CD4-positive, CD25-positive, alpha-beta regulatory T cell (primary cell): Measurements from ENCODE around the gene PDK1. TPM values are rescaled to one million over a fixed set of nuclear protein-coding genes. Genes with fewer than 3 reads are reported as not detected.

Source experiments
- ATAC-seq, 2 donors: fragments of 150-1000 bp; cut with Tn5 transposase; one replicate each; pipeline ENCODE4 v1.10.0; 2021; ENCODE audit warnings: low read depth in 2 of 2, moderate number of reproducible peaks in 2 of 2, moderate library complexity in 1 of 2
- DNase-seq, 3 donors: peaks; one replicate each; pipeline versions ENCODE4 v3.0.0 to v3.0.0-alpha.2; 2012 to 2022; ENCODE audit warnings: mixed read lengths in 1 of 3
- H3K27ac ChIP-seq: one replicate; pipeline ENCODE4 v1.7.0; 2013; ENCODE audit warnings: mild to moderate bottlenecking, low read length; ENCODE audit not compliant: insufficient read depth, poor library complexity, severe bottlenecking
- H3K27me3 ChIP-seq: one replicate; pipeline ENCODE4 v1.7.0; 2013; ENCODE audit warnings: low read length; ENCODE audit not compliant: control insufficient read depth, insufficient read depth
- H3K36me3 ChIP-seq: one replicate; pipeline ENCODE4 v1.7.0; 2013; ENCODE audit warnings: mild to moderate bottlenecking, low read length, moderate library complexity; ENCODE audit not compliant: control insufficient read depth, insufficient read depth
- H3K4me1 ChIP-seq: 2 replicates; pipeline ENCODE4 v1.7.0; 2013; ENCODE audit warnings: mild to moderate bottlenecking, low read length; ENCODE audit not compliant: insufficient read depth, control insufficient read depth, poor library complexity, severe bottlenecking
- H3K4me3 ChIP-seq: one replicate; pipeline ENCODE4 v1.7.0; 2013; ENCODE audit warnings: low read depth, mild to moderate bottlenecking, low read length, moderate library complexity
- H3K9me3 ChIP-seq, 2 experiments: 1 replicate in 1 of 2; 2 replicates in 1 of 2; pipeline ENCODE4 v1.7.0; 2013; ENCODE audit warnings: low read length in 2 of 2, mild to moderate bottlenecking in 1 of 2, moderate library complexity in 1 of 2; ENCODE audit not compliant: control insufficient read depth in 2 of 2
- H3K27ac Mint-ChIP-seq, 3 donors: one replicate each; pipeline ENCODE4 v1.8.0; 2020 to 2022; ENCODE audit warnings: mild to moderate bottlenecking in 3 of 3, mixed read lengths in 3 of 3, moderate library complexity in 2 of 3
- H3K27me3 Mint-ChIP-seq: one replicate; pipeline ENCODE4 v1.8.0; 2022; ENCODE audit warnings: mild to moderate bottlenecking, mixed read lengths
- H3K36me3 Mint-ChIP-seq: one replicate; pipeline ENCODE4 v1.8.0; 2020; ENCODE audit warnings: mixed read lengths
- H3K4me1 Mint-ChIP-seq, 4 donors: one replicate each; pipeline ENCODE4 v1.8.0; 2020 to 2022; ENCODE audit warnings: mixed read lengths in 4 of 4, mild to moderate bottlenecking in 1 of 4
- H3K4me3 Mint-ChIP-seq, 4 donors: one replicate each; pipeline ENCODE4 v1.8.0; 2020 to 2022; ENCODE audit warnings: mild to moderate bottlenecking in 4 of 4, mixed read lengths in 4 of 4, moderate library complexity in 3 of 4
- H3K9me3 Mint-ChIP-seq, 7 donors: one replicate each; pipeline ENCODE4 v1.8.0; 2020 to 2022; ENCODE audit warnings: mixed read lengths in 7 of 7, mild to moderate bottlenecking in 3 of 7, moderate library complexity in 2 of 7
- polyA plus RNA-seq, 4 donors: library from polyadenylated mRNA; unstranded; fragments of 300-500 nt; fragmentation: Illumina TruSeq; gene quantifications; one replicate each; pipeline ENCODE4 v1.2.3, GENCODE V29; 2021
- total RNA-seq: library from RNA; stranded (reverse); gene quantifications from one replicate; pipeline ENCODE4 v1.2.3, GENCODE V29; 2022

Gene PDK1
- total and polyA plus RNA-seq, 5 donors from 2014 or later = 41.0 to 58.5 (median 53.0) TPM

DNA sequence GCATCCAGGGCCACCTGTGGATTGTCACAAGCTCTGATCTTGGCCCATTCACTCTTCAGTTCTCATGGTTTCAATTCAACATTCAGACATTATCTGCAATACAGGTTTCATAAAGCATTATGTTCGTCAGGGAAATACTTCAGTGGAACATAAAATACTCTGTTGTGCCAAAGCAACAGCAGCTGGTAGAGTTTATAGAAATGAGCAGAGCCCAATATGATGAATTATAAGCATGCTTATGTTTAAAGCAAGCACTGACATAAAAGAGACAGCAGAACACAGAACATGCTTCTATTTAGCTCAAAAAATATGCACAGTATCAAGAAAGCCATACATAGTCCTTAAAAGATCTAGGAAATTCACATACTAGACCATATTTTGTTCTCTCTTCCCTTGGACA is 71.3 kb downstream of the PDK1 start:
- H3K4me1 Mint-ChIP-seq = peaks cover 0 to 12% (median 0%) of the 10 kb centered on the region in 4 donors
- DNase-seq = no peak
- peaks cover 20% of the 10 kb centered on the region for H3K36me3 ChIP-seq
- H3K27me3 Mint-ChIP-seq = no peaks in the 10 kb centered on the region
- no peaks in the 10 kb centered on the region for H3K27me3 ChIP-seq
- H3K27ac ChIP-seq = no peak overlapping the region
- H3K4me1 ChIP-seq = no peaks in the 10 kb centered on the region
- H3K9me3 ChIP-seq = no peaks in the 10 kb centered on the region
- H3K4me3 ChIP-seq = no peak overlapping the region
- peaks cover 0 to 8% (median 0%) of the 10 kb centered on the region in 7 donors for H3K9me3 Mint-ChIP-seq
- ATAC-seq = no peak
- H3K36me3 Mint-ChIP-seq = peaks cover 63% of the 10 kb centered on the region
- no peak overlapping the region for H3K4me3 Mint-ChIP-seq
- no peak overlapping the region for H3K27ac Mint-ChIP-seq

DNA sequence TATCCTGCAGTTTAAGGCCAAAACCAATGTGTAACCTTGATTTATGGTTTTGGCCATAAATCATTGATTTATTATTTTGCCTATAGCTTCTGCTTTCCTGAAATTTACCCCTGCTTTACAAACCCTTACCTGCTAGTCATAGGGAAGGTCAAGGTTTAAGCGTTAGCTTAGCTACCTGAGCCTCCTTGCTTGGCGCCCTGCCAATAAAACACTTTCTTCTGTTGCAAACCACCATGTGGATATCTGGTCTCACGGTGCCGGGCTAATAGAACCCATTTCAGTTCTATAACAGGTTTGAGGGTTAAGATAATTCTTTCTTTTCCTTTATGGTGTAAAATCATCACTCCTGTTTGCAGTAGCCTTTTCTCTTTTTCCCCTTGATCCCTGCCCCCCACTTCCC is 72.2 kb downstream of the PDK1 start:
- H3K36me3 Mint-ChIP-seq = peaks cover 63% of the 10 kb centered on the region
- no peak overlapping the region for H3K4me3 Mint-ChIP-seq
- no peaks in the 10 kb centered on the region for H3K27me3 Mint-ChIP-seq
- H3K9me3 ChIP-seq = no peaks in the 10 kb centered on the region
- H3K4me1 ChIP-seq = no peaks in the 10 kb centered on the region
- H3K36me3 ChIP-seq = peaks cover 20% of the 10 kb centered on the region
- ATAC-seq (no peak), DNase-seq (no peak)
- no peaks in the 10 kb centered on the region for H3K27me3 ChIP-seq
- no peak overlapping the region for H3K27ac Mint-ChIP-seq
- H3K4me1 Mint-ChIP-seq = peaks cover 0 to 12% (median 0%) of the 10 kb centered on the region in 4 donors
- peaks cover 0 to 8% (median 2%) of the 10 kb centered on the region in 7 donors for H3K9me3 Mint-ChIP-seq
- no peak overlapping the region for H3K4me3 ChIP-seq
- H3K27ac ChIP-seq = no peak overlapping the region

GRCh38 chr2:172629586-172629985 is 73.7 kb downstream of the PDK1 start:
- no peaks in the 10 kb centered on the region for H3K27me3 ChIP-seq
- H3K9me3 ChIP-seq = no peaks in the 10 kb centered on the region
- Mint-ChIP-seq H3K36me3 (peaks cover 55% of the 10 kb centered on the region), H3K9me3 (peaks cover 0 to 8% (median 2%) of the 10 kb centered on the region in 7 donors), H3K4me3 (no peak overlapping the region), H3K4me1 (peaks cover 0 to 12% (median 0%) of the 10 kb centered on the region in 4 donors), H3K27me3 (no peaks in the 10 kb centered on the region), H3K27ac (peak overlapping the region in 2 of 3 donors; percentile 4 to 18)
- no peak for DNase-seq
- H3K27ac ChIP-seq = no peak overlapping the region
- no peak overlapping the region for H3K4me3 ChIP-seq
- H3K36me3 ChIP-seq = peaks cover 17% of the 10 kb centered on the region
- H3K4me1 ChIP-seq = no peaks in the 10 kb centered on the region
- no peak for ATAC-seq

DNA sequence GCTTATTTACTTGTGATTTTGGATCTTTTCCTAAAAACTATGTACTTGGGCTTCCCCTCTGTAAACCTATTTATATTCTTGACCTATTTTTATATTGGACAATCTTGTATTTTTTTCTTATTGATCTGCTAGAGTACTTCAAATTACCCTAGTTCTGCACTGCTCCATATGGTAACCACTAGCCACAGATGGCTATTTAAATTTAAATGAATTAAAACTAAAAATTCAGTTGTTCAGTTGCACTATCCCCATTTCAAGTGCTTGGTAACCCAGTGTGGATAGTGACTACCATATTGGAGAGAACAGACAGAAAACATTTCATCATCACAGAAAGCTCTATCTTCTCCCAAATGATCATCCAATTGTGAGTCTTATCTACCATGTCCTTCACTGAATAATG is 74.3 kb downstream of the PDK1 start:
- H3K36me3 Mint-ChIP-seq = peaks cover 53% of the 10 kb centered on the region

DNA sequence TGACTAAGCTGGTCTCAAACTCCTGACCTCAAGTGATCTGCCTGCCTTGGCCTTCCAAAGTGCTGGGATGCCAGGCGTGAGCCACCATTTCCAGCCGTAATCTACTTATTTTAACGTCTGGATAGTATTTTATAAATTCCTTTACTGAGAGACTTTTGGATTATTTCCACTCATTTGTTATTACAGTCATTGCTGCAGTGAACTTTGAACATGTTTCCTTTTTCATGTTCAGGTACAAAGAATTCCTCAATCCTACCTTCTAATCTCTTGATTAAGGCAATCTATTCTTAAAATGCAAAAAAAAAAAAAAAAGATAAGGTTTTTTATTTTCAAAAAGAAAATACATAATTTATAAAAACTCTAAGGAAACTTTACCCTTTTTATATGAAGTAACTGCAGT is 78.6 kb downstream of the PDK1 start:
- H3K36me3 Mint-ChIP-seq = peaks cover 24% of the 10 kb centered on the region
- H3K4me1 Mint-ChIP-seq = peaks cover 0 to 7% (median 0%) of the 10 kb centered on the region in 4 donors
- no peak overlapping the region for H3K27ac Mint-ChIP-seq

More for the DNA sequence above, 74.3 kb downstream of the PDK1 start:
- no peak overlapping the region for H3K4me3 ChIP-seq
- peaks cover 17% of the 10 kb centered on the region for H3K36me3 ChIP-seq
- DNase-seq = no peak
- no peak overlapping the region for H3K27ac ChIP-seq
- peaks cover 0 to 8% (median 2%) of the 10 kb centered on the region in 7 donors for H3K9me3 Mint-ChIP-seq
- no peak for ATAC-seq
- no peak overlapping the region for H3K27ac Mint-ChIP-seq
- H3K9me3 ChIP-seq = no peaks in the 10 kb centered on the region
- no peak overlapping the region for H3K4me3 Mint-ChIP-seq
- H3K4me1 ChIP-seq = no peaks in the 10 kb centered on the region
- peaks cover 0 to 12% (median 0%) of the 10 kb centered on the region in 4 donors for H3K4me1 Mint-ChIP-seq
- no peaks in the 10 kb centered on the region for H3K27me3 Mint-ChIP-seq
- no peaks in the 10 kb centered on the region for H3K27me3 ChIP-seq

GRCh38 chr2:172635548-172635947 is 79.7 kb downstream of the PDK1 start:
- no peak for DNase-seq
- no peak for ATAC-seq

More for the DNA sequence above, 78.6 kb downstream of the PDK1 start:
- H3K27me3 ChIP-seq = no peaks in the 10 kb centered on the region
- H3K36me3 ChIP-seq = no peaks in the 10 kb centered on the region
- no peaks in the 10 kb centered on the region for H3K9me3 ChIP-seq
- no peaks in the 10 kb centered on the region for H3K4me1 ChIP-seq
- no peaks in the 10 kb centered on the region for H3K27me3 Mint-ChIP-seq
- no peak for DNase-seq
- H3K4me3 ChIP-seq = no peak overlapping the region
- H3K9me3 Mint-ChIP-seq = peaks cover 0 to 8% (median 1%) of the 10 kb centered on the region in 7 donors
- ATAC-seq = no peak
- no peak overlapping the region for H3K4me3 Mint-ChIP-seq
- H3K27ac ChIP-seq = no peak overlapping the region

DNA sequence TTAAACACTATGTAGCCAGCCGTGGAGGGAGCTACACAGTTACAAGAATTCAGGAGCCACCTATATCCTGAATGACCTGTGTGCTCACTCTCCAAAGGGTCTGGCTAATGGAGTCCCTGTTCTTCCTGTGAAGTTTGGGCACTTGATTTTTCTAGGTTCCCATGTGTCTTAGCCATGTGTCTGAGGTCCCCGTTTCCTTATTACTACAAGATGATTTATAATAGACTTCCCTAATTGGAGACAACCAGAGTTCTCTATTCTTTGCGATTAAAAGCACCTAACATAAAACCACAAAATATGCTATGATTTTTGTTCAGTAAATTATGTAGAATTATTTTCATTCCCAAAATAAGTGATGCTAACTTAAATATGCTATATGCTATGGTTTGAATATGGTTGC is 83.4 kb downstream of the PDK1 start:
- no peak for ATAC-seq
- Histone ChIP-seq H3K4me3 (no peak overlapping the region), H3K9me3 (no peaks in the 10 kb centered on the region), H3K4me1 (no peaks in the 10 kb centered on the region), H3K27ac (no peak overlapping the region), H3K27me3 (no peaks in the 10 kb centered on the region), H3K36me3 (no peaks in the 10 kb centered on the region)
- peaks cover 0 to 9% (median 4%) of the 10 kb centered on the region in 4 donors for H3K4me1 Mint-ChIP-seq
- DNase-seq = no peak
- H3K36me3 Mint-ChIP-seq = peaks cover 6% of the 10 kb centered on the region
- H3K27ac Mint-ChIP-seq = no peak overlapping the region
- H3K9me3 Mint-ChIP-seq = peaks cover 0 to 1% (median 0%) of the 10 kb centered on the region in 7 donors
- H3K27me3 Mint-ChIP-seq = no peaks in the 10 kb centered on the region
- H3K4me3 Mint-ChIP-seq = no peak overlapping the region

More at GRCh38 chr2:172635548-172635947, 79.7 kb downstream of the PDK1 start:
- Mint-ChIP-seq H3K9me3 (peaks cover 0 to 8% (median 0%) of the 10 kb centered on the region in 7 donors), H3K36me3 (peaks cover 13% of the 10 kb centered on the region), H3K27me3 (no peaks in the 10 kb centered on the region), H3K4me1 (peaks cover 0 to 10% (median 3%) of the 10 kb centered on the region in 4 donors), H3K27ac (no peak overlapping the region), H3K4me3 (no peak overlapping the region)
- no peak overlapping the region for H3K4me3 ChIP-seq
- no peaks in the 10 kb centered on the region for H3K36me3 ChIP-seq
- no peaks in the 10 kb centered on the region for H3K9me3 ChIP-seq
- no peaks in the 10 kb centered on the region for H3K4me1 ChIP-seq
- no peaks in the 10 kb centered on the region for H3K27me3 ChIP-seq
- H3K27ac ChIP-seq = no peak overlapping the region

DNA sequence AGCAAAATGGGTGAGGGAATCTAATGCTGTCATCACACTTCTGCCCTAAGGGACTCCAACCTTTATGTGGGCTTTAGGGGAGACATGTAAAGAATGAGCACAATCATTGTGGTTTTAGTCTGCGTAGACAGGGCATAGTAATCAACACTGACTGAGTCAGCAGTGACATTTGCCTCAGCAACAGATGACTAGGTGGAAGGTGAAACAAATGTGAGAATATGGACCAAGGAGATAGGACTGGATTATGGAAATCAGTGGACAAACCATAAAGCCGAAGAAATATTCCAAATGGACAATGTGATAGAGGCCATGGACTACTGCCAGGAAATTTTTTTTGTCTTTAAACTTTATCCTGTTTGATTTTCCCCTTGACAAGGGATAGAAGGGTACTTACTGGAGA is 83.9 kb downstream of the PDK1 start:
- peak in 1 of 3 donors; percentile 19 for DNase-seq
- no peak overlapping the region for H3K4me3 Mint-ChIP-seq
- H3K27ac Mint-ChIP-seq = peak overlapping the region in 1 of 3 donors; percentile 11

More for the DNA sequence above, 83.9 kb downstream of the PDK1 start:
- H3K4me3 ChIP-seq = no peak overlapping the region
- peak in 1 of 2 donors; percentile 34 for ATAC-seq
- H3K27me3 ChIP-seq = no peaks in the 10 kb centered on the region
- H3K9me3 ChIP-seq = no peaks in the 10 kb centered on the region
- Mint-ChIP-seq H3K4me1 (peaks cover 0 to 9% (median 4%) of the 10 kb centered on the region in 4 donors), H3K36me3 (peaks cover 6% of the 10 kb centered on the region), H3K27me3 (no peaks in the 10 kb centered on the region), H3K9me3 (peaks cover 0 to 1% (median 0%) of the 10 kb centered on the region in 7 donors)
- H3K4me1 ChIP-seq = no peaks in the 10 kb centered on the region
- H3K27ac ChIP-seq = no peak overlapping the region
- no peaks in the 10 kb centered on the region for H3K36me3 ChIP-seq
